ENCODE measurements around the gene G3BP2. TPM values are rescaled to one million over a fixed set of nuclear protein-coding genes. Genes with fewer than 3 reads are reported as not detected.

The G3BP2 gene
- total RNA-seq, 4 donors from 2014 or later: 48.8 to 62.0 (median 56.6) TPM

GRCh38 chr4:75683482-75684155 is 10.4 kb upstream of the G3BP2 start:
- DNase-seq (ENCODE audit: low spot score in 2 of 2): no peak
- H3K36me3 ChIP-seq: no peaks in the 10 kb centered on the region
- 85% methylated on average over 6 of the region's 6 CpGs for WGBS
- H3K27ac ChIP-seq: no peak overlapping the region
- H3K4me1 ChIP-seq: no peaks in the 10 kb centered on the region
- H3K27me3 ChIP-seq: no peaks in the 10 kb centered on the region
- TF ChIP-seq CTCF (IDR thresholded peaks at IDR 0.05) (no peak), POLR2A (IDR thresholded peaks at IDR 0.05) (no peak), POLR2AphosphoS5 (IDR thresholded peaks at IDR 0.05) (no peak), EP300 (IDR thresholded peaks at IDR 0.05) (no peak)
- no peak overlapping the region for H3K4me3 ChIP-seq
- H3K9me3 ChIP-seq: no peaks in the 10 kb centered on the region

GRCh38 chr4:75679876-75680575 is 6.8 kb upstream of the G3BP2 start:
- Histone ChIP-seq H3K4me1 (no peaks in the 10 kb centered on the region), H3K4me3 (no peak overlapping the region), H3K27me3 (no peaks in the 10 kb centered on the region), H3K27ac (no peak overlapping the region), H3K9me3 (no peaks in the 10 kb centered on the region), H3K36me3 (no peaks in the 10 kb centered on the region)
- TF ChIP-seq POLR2A (IDR thresholded peaks at IDR 0.05) (no peak), CTCF (IDR thresholded peaks at IDR 0.05) (no peak), EP300 (IDR thresholded peaks at IDR 0.05) (no peak)
- 92% methylated on average over 3 of the region's 3 CpGs for WGBS
- DNase-seq (ENCODE audit: low spot score in 2 of 2): no peak

- Histone ChIP-seq H3K27me3 (no peaks in the 10 kb centered on the region), H3K9me3 (no peaks in the 10 kb centered on the region), H3K4me1 (peaks cover 4% of the 10 kb centered on the region), H3K27ac (no peak overlapping the region), H3K36me3 (no peaks in the 10 kb centered on the region), H3K4me3 (no peak overlapping the region)
- TF ChIP-seq POLR2A (IDR thresholded peaks at IDR 0.05) (no peak), POLR2AphosphoS5 (IDR thresholded peaks at IDR 0.05) (no peak), EP300 (IDR thresholded peaks at IDR 0.05) (no peak), CTCF (IDR thresholded peaks at IDR 0.05) (no peak)
- DNase-seq (ENCODE audit: low spot score in 2 of 2): no peak
Measured at GRCh38 chr4:75678965-75679364, 5.8 kb upstream of the G3BP2 start.

GRCh38 chr4:75678473-75678872 is 5.3 kb upstream of the G3BP2 start:
- H3K36me3 ChIP-seq: no peaks in the 10 kb centered on the region
- no peaks in the 10 kb centered on the region for H3K27me3 ChIP-seq
- no peak overlapping the region for H3K4me3 ChIP-seq
- peaks cover 8% of the 10 kb centered on the region for H3K4me1 ChIP-seq
- no peak overlapping the region for H3K27ac ChIP-seq
- TF ChIP-seq CTCF (IDR thresholded peaks at IDR 0.05): no peak
- no peak for TF ChIP-seq EP300 (IDR thresholded peaks at IDR 0.05)
- no peak for TF ChIP-seq POLR2AphosphoS5 (IDR thresholded peaks at IDR 0.05)
- TF ChIP-seq POLR2A (IDR thresholded peaks at IDR 0.05): no peak
- DNase-seq (ENCODE audit: low spot score in 2 of 2): no peak
- no peaks in the 10 kb centered on the region for H3K9me3 ChIP-seq

- peaks cover 29% of the 10 kb centered on the region for H3K4me1 ChIP-seq
- no peak overlapping the region for H3K27ac ChIP-seq
- TF ChIP-seq POLR2AphosphoS5 (IDR thresholded peaks at IDR 0.05): no peak
- TF ChIP-seq EP300 (IDR thresholded peaks at IDR 0.05): no peak
- no peak for TF ChIP-seq CTCF (IDR thresholded peaks at IDR 0.05)
- no peak for TF ChIP-seq POLR2A (IDR thresholded peaks at IDR 0.05)
- WGBS: 86% methylated on average over 11 of the region's 11 CpGs
- H3K4me3 ChIP-seq: no peak overlapping the region
- no peaks in the 10 kb centered on the region for H3K27me3 ChIP-seq
- DNase-seq (ENCODE audit: low spot score in 2 of 2): no peak
- H3K9me3 ChIP-seq: no peaks in the 10 kb centered on the region
- H3K36me3 ChIP-seq: no peaks in the 10 kb centered on the region
Measured at GRCh38 chr4:75675004-75675531, 1.9 kb upstream of the G3BP2 start.
